ENCODE results near the gene SNX33. TPM values are rescaled to one million over a fixed set of nuclear protein-coding genes. Genes with fewer than 3 reads are reported as not detected.
A peak's percentile ranks its signal among the peaks of the same experiment; 100 is the strongest.
"Not testable (repeated sequence)": the region's sequence is repeated elsewhere in the genome, so short reads cannot be mapped to it uniquely, and the experiment has no call there.

Gene SNX33
- total RNA-seq, 2 donors from 2014 or later: 19.8 to 21.8 TPM

GRCh38 chr15:75686212-75686642 is 38.5 kb downstream of the SNX33 start:
- 5 to 26% methylated on average over 4 to 14 of the region's 14 CpGs for WGBS, 2 donors
- not testable (repeated sequence) for H3K27me3 ChIP-seq; H3K4me3 ChIP-seq; H3K27ac ChIP-seq; H3K36me3 ChIP-seq (replicated peaks in 1 of 2; ENCODE audit: insufficient read depth in 1 of 2, low read depth in 2 of 2); H3K9me3 ChIP-seq
- peak; percentile 77 to 84 (median 81) for DNase-seq
- intact Hi-C loops (cut with DNase I): loop anchor here (10.0 kb wide), 1 partner anchor 321 kb away; the partner anchor contains the start of gene MAN2C1
- H3K4me1 ChIP-seq: peaks cover 14% of the 10 kb centered on the region
- peak; percentile 59 to 83 (median 73) for TF ChIP-seq CTCF (IDR thresholded peaks at IDR 0.05)
- peak; percentile 76 for ATAC-seq

GRCh38 chr15:75687486-75688277 is 40.0 kb downstream of the SNX33 start:
- no peak for TF ChIP-seq POLR2A (IDR thresholded peaks at IDR 0.05)
- TF ChIP-seq CTCF (IDR thresholded peaks at IDR 0.05): no peak
- no peak for ATAC-seq
- no peak for DNase-seq
- Histone ChIP-seq H3K27ac (no peak overlapping the region), H3K36me3 (replicated peaks in 1 of 2; ENCODE audit: insufficient read depth in 1 of 2, low read depth in 2 of 2) (no peaks in the 10 kb centered on the region), H3K4me3 (no peak overlapping the region), H3K27me3 (no peaks in the 10 kb centered on the region), H3K9me3 (no peaks in the 10 kb centered on the region), H3K4me1 (peaks cover 7% of the 10 kb centered on the region)
- 84% methylated on average over 31 of the region's 44 CpGs; no CpG with 5 or more reads in 1 of the 2 donors for WGBS, 2 donors
- intact Hi-C loops (cut with DNase I): loop anchor here (10.0 kb wide), 1 partner anchor 323 kb away; the partner anchor contains the start of gene MAN2C1

- H3K27ac ChIP-seq: no peak overlapping the region
- H3K4me1 ChIP-seq: peaks cover 7% of the 10 kb centered on the region
- H3K27me3 ChIP-seq: no peaks in the 10 kb centered on the region
- H3K9me3 ChIP-seq: no peaks in the 10 kb centered on the region
- no peak for TF ChIP-seq POLR2A (IDR thresholded peaks at IDR 0.05)
- no peak for TF ChIP-seq CTCF (IDR thresholded peaks at IDR 0.05)
- intact Hi-C loops (cut with DNase I): loop anchor here (10.0 kb wide), 1 partner anchor 323 kb away; the partner anchor contains the start of gene MAN2C1
- no peak for DNase-seq
- 82 to 84% methylated on average over 7 of the region's 7 CpGs for WGBS, 2 donors
- no peaks in the 10 kb centered on the region for H3K36me3 ChIP-seq (replicated peaks in 1 of 2; ENCODE audit: insufficient read depth in 1 of 2, low read depth in 2 of 2)
- ATAC-seq: no peak
- no peak overlapping the region for H3K4me3 ChIP-seq
Observed at GRCh38 chr15:75688278-75688557, 40.5 kb downstream of the SNX33 start.

GRCh38 chr15:75688831-75689230 is 41.1 kb downstream of the SNX33 start:
- no peak overlapping the region for H3K27ac ChIP-seq
- TF ChIP-seq CTCF (IDR thresholded peaks at IDR 0.05) (no peak), POLR2A (IDR thresholded peaks at IDR 0.05) (no peak)
- DNase-seq: no peak
- 77 to 92% methylated on average over 10 to 26 of the region's 26 CpGs for WGBS, 2 donors
- no peaks in the 10 kb centered on the region for H3K36me3 ChIP-seq (replicated peaks in 1 of 2; ENCODE audit: insufficient read depth in 1 of 2, low read depth in 2 of 2)
- ATAC-seq: no peak
- no peaks in the 10 kb centered on the region for H3K27me3 ChIP-seq
- no peaks in the 10 kb centered on the region for H3K9me3 ChIP-seq
- intact Hi-C loops (cut with DNase I): loop anchor here (10.0 kb wide), 1 partner anchor 324 kb away; the partner anchor contains the start of gene MAN2C1
- no peak overlapping the region for H3K4me3 ChIP-seq
- peaks cover 3% of the 10 kb centered on the region for H3K4me1 ChIP-seq

GRCh38 chr15:75689429-75689828 is 41.7 kb downstream of the SNX33 start:
- H3K27me3 ChIP-seq; H3K4me3 ChIP-seq; H3K36me3 ChIP-seq (replicated peaks in 1 of 2; ENCODE audit: insufficient read depth in 1 of 2, low read depth in 2 of 2); H3K4me1 ChIP-seq; H3K9me3 ChIP-seq; ATAC-seq; H3K27ac ChIP-seq; DNase-seq: not testable (repeated sequence)
- intact Hi-C loops (cut with DNase I): loop anchor here (10.0 kb wide), 1 partner anchor 325 kb away; the partner anchor contains the start of gene MAN2C1
- 73 to 83% methylated on average over 8 to 20 of the region's 20 CpGs for WGBS, 2 donors

GRCh38 chr15:75692311-75692710 is 44.6 kb downstream of the SNX33 start:
- H3K27ac ChIP-seq; ATAC-seq; H3K4me3 ChIP-seq; H3K9me3 ChIP-seq; H3K27me3 ChIP-seq; DNase-seq; intact Hi-C loops (cut with DNase I); H3K36me3 ChIP-seq (replicated peaks in 1 of 2; ENCODE audit: insufficient read depth in 1 of 2, low read depth in 2 of 2): not testable (repeated sequence)
- peaks cover 16% of the 10 kb centered on the region for H3K4me1 ChIP-seq
- 40 to 50% methylated on average over 4 of the region's 4 CpGs for WGBS, 2 donors

GRCh38 chr15:75693028-75693427 is 45.3 kb downstream of the SNX33 start:
- H3K27ac ChIP-seq; H3K4me3 ChIP-seq; intact Hi-C loops (cut with DNase I); ATAC-seq; H3K36me3 ChIP-seq (replicated peaks in 1 of 2; ENCODE audit: insufficient read depth in 1 of 2, low read depth in 2 of 2); DNase-seq; H3K27me3 ChIP-seq; H3K9me3 ChIP-seq: not testable (repeated sequence)
- 56 to 73% methylated on average over 3 to 13 of the region's 15 CpGs for WGBS, 2 donors
- H3K4me1 ChIP-seq: peaks cover 16% of the 10 kb centered on the region

Measured in body of pancreas (tissue), 4 donors.